GM19438 (cell line): Measurements from ENCODE around the gene CLEC16A.

Source experiments
- ATAC-seq: cut with Tn5 transposase; IDR thresholded peaks from one replicate; pipeline ENCODE4 v1.9.1; 2021; ENCODE audit warnings: low read depth; ENCODE audit not compliant: unreplicated experiment

CLEC16A gene

DNA sequence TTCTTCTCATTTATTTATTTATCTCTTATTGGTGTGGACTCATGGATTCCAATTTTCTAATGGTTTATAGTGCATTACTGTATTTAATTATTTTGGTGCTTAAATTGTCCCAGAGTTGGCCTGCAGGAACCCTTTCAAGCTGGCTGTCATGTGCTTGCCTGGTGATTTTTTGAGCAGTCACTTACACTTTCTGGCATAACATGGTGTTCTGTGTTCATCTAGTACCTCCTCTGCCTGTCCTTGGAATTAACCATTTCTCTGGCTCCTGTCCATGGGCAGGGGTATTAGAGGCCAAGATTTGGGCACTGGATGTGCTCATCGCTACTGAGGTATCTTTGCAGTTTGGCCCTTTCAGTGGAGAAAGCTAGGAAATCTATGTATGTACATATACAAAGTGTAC lies 67.0 kb downstream of the CLEC16A start:
- no peak for ATAC-seq

- no peak for ATAC-seq
These were observed 68.5 kb downstream of the CLEC16A start for GRCh38 chr16:11012841-11013240.

- no peak for ATAC-seq
These were observed 69.8 kb downstream of the CLEC16A start for GRCh38 chr16:11014136-11014535.

DNA sequence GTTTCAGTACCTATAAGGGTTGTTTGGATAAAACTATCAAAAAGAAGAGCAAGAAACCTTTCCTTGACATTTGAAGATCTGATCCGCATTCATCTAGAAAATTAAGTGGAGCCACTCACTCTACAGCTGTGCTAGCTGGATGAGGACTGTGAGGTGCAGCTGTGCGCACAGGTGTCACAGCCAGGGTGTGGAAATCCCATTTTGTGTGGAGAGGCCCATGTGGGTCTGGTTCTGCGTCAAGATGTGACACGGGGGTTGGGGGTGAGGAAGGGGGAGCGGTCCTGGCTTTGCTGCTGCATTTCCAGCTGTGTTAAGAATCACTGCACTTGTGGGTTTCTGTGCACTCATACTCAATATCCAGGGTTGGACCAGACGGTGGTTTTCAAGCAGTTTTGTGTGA lies 70.7 kb downstream of the CLEC16A start:
- ATAC-seq = no peak

DNA sequence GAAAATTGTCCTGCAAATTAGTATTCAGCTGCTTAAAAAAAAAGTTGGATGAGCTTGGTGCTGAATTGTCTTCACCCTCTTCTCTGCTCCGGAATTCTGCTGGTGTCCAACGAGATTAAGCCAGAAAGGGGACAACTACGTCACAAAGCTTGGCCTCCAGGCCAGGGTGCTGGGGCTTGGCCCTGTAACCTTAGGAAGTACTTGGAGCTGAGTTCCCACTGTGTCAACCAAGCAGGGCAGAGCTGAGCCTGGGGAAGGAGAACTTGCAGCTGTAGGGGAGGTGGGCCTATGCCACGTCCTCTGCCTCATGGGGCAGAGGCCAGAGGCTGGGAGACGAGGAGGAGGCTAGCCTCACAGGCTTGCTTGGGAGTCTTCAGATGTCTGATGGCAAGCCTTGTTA lies 71.2 kb downstream of the CLEC16A start:
- no peak for ATAC-seq

DNA sequence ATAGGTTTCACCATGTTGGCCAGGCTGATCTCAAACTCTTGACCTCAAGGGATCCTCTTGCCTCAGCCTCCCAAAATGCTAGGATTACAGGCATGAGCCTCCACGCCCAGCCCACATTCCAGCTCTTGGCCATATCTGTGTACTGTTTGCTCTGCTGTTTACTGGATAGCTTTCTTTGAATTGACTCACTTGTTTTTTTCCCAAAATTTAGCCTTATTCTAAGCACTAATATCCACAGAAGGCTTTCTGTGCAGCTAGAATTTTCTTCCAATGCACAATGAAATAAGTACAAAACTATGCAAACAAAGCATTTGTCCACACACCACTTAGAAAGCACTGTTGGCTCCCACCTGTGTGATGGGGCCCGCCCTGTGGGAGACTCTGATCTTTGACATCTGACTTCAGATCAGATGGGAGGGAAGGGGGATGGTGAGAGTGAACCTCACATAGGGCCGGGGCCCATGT lies 72.2 kb downstream of the CLEC16A start:
- ATAC-seq = no peak

DNA sequence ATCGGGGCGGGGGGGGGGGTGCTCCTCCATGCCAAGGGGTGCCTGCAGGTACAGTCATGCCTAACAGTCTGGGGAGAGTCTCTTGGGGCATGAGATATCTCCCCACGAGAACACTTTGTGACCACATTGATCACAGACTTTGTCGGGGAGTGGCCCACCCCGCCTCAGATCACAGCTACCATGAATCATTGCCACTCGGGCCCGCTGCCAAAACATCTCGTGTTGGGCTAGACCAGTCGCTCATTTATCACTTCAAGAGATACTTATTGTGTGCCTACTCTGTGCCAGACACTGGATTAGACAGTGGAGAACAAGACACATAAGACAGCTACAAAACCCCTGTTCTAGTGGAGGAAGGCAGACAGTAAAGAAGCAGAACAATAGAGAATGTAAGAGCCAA lies 72.6 kb downstream of the CLEC16A start:
- no peak for ATAC-seq

DNA sequence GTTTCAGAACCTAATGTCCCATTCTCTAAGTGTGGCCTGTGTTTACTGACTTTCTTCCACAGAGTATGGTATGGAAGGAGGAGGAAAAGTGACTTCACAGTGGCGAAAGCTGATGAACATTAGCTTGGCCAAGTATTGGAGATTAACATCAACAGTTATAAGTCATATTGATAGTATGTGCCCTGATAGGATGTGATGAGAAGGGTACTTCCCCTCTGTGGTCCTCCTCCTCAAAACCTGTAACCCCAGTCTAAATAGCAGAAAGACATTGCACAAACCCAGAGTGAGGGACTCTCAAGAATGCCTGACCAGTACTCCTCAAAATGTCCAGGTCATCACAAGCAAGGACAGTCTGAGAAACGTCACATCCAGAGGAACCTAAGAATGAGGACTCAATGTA lies 73.1 kb downstream of the CLEC16A start:
- ATAC-seq = no peak

DNA sequence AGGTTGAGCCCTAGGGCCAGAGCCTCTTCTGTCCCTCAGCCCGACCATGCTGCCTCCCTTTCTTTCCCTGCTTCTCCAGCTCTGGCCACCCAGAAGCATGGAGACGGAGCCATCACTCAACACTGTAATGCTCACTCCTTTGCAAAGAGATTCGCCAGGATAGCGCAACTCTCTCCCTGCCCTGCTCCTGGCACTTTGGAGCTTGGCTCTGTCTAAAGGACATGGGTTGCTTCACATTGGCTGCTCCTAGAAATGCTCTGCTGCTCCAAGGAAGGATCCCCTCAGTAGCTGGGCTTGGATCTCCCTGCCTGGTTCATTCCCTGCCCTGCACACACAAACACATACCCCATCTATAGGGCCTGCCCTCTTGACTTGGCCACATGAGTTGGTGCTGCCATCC lies 76.0 kb downstream of the CLEC16A start:
- no peak for ATAC-seq

GRCh38 chr16:11020792-11021551 lies 76.6 kb downstream of the CLEC16A start:
- ATAC-seq = no peak

- no peak for ATAC-seq
These were observed 77.6 kb downstream of the CLEC16A start for GRCh38 chr16:11022002-11022401.

GRCh38 chr16:11023262-11024039 lies 79.1 kb downstream of the CLEC16A start:
- ATAC-seq = no peak

GRCh38 chr16:11024333-11025053 lies 80.1 kb downstream of the CLEC16A start:
- ATAC-seq = no peak

GRCh38 chr16:11025120-11025531 lies 80.8 kb downstream of the CLEC16A start:
- no peak for ATAC-seq

DNA sequence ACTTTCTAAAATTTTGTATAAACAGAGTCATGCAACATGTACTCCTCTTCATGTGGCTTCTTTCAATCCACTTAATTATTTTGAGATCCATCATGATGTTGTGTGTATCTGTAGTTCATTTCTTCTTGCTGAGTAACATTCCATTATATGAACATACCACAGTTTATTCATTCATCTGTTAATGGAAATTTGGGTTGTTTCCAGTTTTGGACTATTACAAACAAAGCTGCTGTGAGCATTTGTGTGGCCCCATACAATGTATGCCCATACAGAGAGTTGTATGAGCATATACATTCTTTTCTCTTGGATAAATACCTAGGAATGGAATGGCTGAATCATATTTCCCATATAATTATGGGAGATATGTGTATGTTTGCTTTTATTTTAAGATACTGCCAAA lies 85.6 kb downstream of the CLEC16A start:
- ATAC-seq = no peak

DNA sequence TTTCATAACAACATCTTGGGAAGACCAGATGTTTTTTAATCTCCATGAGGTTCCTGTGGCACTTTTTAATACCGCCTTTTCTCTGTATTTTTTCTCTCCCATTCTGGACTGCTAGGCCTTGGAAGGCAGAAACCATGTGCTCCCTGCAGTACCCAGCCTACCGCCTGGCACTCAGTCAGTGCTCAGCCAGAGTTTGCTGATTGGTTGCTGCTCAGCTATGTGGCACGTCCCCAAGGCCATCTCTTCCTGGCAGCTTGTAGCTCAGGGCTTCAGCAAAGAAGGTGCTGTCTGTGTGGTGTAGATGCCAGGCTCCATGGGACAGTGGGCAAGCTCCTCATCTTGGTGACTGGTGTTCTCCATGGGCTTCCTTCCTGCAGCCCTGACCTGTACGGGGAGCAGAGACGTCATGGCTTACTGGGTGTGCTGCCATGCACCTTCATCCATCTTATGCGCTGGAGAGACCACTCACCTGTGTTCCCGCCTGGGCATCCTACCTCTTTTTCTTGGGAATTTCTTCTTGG lies 86.7 kb downstream of the CLEC16A start:
- no peak for ATAC-seq

DNA sequence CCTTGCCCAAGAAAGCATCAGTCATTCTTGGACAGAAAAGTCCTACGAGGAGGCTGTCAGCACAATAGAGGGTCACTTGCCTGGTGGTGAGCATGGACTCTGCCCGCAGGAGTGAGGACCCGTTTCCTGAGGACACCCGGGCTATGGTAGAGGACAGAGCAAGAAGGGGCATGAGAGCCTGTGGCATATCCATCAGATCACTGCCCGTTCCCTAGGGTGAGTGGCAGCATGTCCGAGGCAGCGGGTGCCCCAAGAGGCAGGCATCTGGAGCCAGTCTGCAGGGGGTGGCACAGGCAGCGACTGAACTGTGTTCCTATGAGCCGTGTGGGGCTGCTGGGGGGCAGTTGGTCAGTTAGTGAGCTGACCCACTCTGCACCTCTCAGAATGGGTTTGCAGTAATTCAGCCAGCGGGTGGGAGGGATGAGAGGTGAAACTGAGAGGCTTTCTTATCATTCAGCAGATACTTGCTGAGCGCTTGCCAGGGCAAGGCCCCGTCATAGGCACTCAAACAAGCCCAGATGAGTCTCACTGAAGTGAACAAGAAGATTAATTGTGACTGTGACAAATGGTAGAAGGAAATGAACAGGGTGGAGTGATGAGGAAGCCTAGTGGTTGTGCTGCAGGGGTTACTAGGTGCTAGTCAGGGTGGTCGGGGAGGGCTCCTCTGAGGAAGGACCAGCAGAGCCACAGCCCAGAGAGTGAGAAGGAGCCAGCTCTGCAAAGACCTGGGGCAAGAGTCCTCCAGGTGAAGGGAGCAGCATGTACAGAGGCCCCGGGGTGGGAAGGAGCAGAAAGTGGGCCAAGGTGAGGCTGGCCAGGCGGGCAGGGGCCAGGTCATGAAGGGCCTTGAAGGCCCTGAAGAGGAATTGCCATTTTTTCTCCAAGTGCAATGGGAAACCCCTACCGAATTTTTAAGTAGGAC lies 87.9 kb downstream of the CLEC16A start:
- no peak for ATAC-seq

GRCh38 chr16:11032922-11033291 lies 88.5 kb downstream of the CLEC16A start:
- ATAC-seq = no peak

GRCh38 chr16:11033629-11034420 lies 89.5 kb downstream of the CLEC16A start:
- ATAC-seq = no peak
